Gastrocnemius medialis (tissue), 4 donors: ENCODE data around the gene PALD1. TPM values are rescaled to one million over a fixed set of nuclear protein-coding genes. Genes with fewer than 3 reads are reported as not detected.

Source experiments
- ATAC-seq, 2 donors: fragments of 150-250 bp; one replicate each; pipeline ENCODE4 v1.9.1; 2016
- DNase-seq, 2 donors: peaks; one replicate each; pipeline ENCODE4 v3.0.0-alpha.2; 2019
- H3K27ac ChIP-seq, 4 donors: fragments of 200-600 bp; sonication (generic); 1 replicate in 1 of 4; 2 replicates in 3 of 4; pipeline ENCODE4 v1.5.1; 2016 to 2018; ENCODE audit warnings: mild to moderate bottlenecking in 2 of 4, moderate library complexity in 1 of 4
- H3K27me3 ChIP-seq, 3 donors: fragments of 200-600 bp; sonication (generic) in 2 of 3; 1 replicate in 1 of 3; 2 replicates in 2 of 3; pipeline versions ENCODE4 v1.5.1 to v1.6.0; 2016 to 2019; ENCODE audit warnings: mild to moderate bottlenecking in 1 of 3, moderate library complexity in 1 of 3
- H3K36me3 ChIP-seq, 2 donors: fragments of 200-600 bp; sonication (generic) in 1 of 2; one replicate each; pipeline ENCODE4 v1.5.1; 2017 to 2018
- H3K4me1 ChIP-seq, 2 donors: fragments of 200-600 bp; sonication (generic) in 1 of 2; one replicate each; pipeline ENCODE4 v1.5.1; 2016 to 2017; ENCODE audit warnings: mild to moderate bottlenecking in 2 of 2
- H3K4me3 ChIP-seq, 4 donors: fragments of 200-600 bp; sonication (generic) in 3 of 4; 1 replicate in 1 of 4; 2 replicates in 3 of 4; pipeline ENCODE4 v1.5.1; 2016 to 2019; ENCODE audit warnings: mild to moderate bottlenecking in 2 of 4
- H3K9me3 ChIP-seq, 3 donors: fragments of 200-600 bp; sonication (generic) in 2 of 3; 1 replicate in 1 of 3; 2 replicates in 2 of 3; pipeline ENCODE4 v1.5.1; 2016 to 2019
- POLR2A ChIP-seq, 2 donors: fragments of 450-650 bp; IDR thresholded peaks; one replicate each; pipeline ENCODE4 v1.6.1; 2017; ENCODE audit warnings: antibody characterized with exemption in 2 of 2, mild to moderate bottlenecking in 2 of 2, moderate library complexity in 2 of 2
- in situ Hi-C, 4 donors: fragments of 200-750 bp; cut with MboI; loops; one replicate each; pipeline versions ENCODE4 v1.15.0 to v1.8.0; 2017; ENCODE audit warnings: low sequenced_read_pairs in 4 of 4
- intact Hi-C: fragments of 100-400 bp; cut with DNase I; formaldehyde crosslinking; loops from one replicate; pipeline ENCODE4 v1.15.1; 2023; ENCODE audit warnings: low total_unique reads
- total RNA-seq, 4 donors: library from RNA; depleted of rRNA; stranded (reverse); fragments of >200 nt; gene quantifications; one replicate each; pipeline versions ENCODE4 v1.1.0 to v1.2.3, GENCODE V29; 2016
- TF ChIP-seq, protein P1 (sequence below), 5 experiments: fragments of 450-650 bp in 3 of 5; fragments of 200-600 bp in 2 of 5; sonication (generic) in 2 of 5; IDR thresholded peaks in 4 of 5; conservative IDR thresholded peaks in 1 of 5; 1 replicate in 4 of 5; 2 replicates in 1 of 5; pipeline ENCODE4 v1.5.1; 2016 to 2019; ENCODE audit warnings: antibody characterized with exemption in 5 of 5, mild to moderate bottlenecking in 3 of 5, moderate library complexity in 3 of 5

The PALD1 gene
- total RNA-seq, 4 donors from 2014 or later = 1.4 to 4.1 (median 2.3) TPM

DNA sequence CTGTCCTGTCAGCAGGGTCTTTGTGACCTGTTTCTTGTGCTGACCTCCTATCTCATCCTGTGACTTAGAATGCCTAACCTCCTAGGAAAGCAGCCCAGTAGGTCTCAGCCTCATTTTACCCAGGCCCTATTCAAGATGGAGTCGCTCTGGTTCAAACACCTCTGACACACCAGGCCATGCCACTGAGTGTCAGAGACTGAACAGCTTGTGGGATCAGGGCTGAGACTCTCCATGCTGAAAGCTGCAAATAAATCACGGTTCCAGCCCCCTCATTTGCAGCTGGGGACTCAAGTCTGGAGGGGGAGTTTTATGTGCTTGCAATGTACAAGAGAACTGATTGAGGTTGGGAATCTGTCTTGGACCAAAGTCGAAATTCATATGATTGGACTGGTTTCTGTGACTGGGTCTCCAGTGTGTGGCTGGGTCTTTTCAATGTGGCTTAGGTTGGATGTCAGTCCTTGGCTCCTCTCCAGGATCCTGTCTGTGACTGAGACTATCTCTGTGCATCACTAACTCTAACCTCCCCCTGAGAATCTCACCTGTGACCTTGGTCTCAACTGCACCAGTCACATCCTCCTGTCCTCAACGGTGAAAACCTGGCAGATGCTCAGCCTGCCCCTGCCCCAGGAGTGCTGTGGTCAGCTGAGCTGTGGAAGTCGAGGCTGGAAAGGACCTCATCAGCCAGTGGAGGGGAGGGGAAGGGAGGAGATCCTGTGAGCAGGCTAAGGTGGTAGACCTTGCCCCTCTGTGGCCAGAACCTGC lies 112.3 kb downstream of the PALD1 start:
- no peaks in the 10 kb centered on the region for H3K9me3 ChIP-seq
- intact Hi-C loops (no loop called here), in situ Hi-C loops (no loop called here)
- H3K27me3 ChIP-seq = no peaks in the 10 kb centered on the region
- ATAC-seq = no peak
- no peaks in the 10 kb centered on the region for H3K36me3 ChIP-seq
- TF ChIP-seq, protein P1, sequence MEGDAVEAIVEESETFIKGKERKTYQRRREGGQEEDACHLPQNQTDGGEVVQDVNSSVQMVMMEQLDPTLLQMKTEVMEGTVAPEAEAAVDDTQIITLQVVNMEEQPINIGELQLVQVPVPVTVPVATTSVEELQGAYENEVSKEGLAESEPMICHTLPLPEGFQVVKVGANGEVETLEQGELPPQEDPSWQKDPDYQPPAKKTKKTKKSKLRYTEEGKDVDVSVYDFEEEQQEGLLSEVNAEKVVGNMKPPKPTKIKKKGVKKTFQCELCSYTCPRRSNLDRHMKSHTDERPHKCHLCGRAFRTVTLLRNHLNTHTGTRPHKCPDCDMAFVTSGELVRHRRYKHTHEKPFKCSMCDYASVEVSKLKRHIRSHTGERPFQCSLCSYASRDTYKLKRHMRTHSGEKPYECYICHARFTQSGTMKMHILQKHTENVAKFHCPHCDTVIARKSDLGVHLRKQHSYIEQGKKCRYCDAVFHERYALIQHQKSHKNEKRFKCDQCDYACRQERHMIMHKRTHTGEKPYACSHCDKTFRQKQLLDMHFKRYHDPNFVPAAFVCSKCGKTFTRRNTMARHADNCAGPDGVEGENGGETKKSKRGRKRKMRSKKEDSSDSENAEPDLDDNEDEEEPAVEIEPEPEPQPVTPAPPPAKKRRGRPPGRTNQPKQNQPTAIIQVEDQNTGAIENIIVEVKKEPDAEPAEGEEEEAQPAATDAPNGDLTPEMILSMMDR (IDR thresholded peaks at IDR 0.05 in 4 of 5, conservative IDR thresholded peaks at IDR 0.05 in 1 of 5) = no peak
- no peak for TF ChIP-seq POLR2A (IDR thresholded peaks at IDR 0.05)
- no peak overlapping the region for H3K4me3 ChIP-seq
- no peak overlapping the region for H3K27ac ChIP-seq
- H3K4me1 ChIP-seq = peaks cover 7 to 9% of the 10 kb centered on the region in 2 donors
- no peak for DNase-seq

DNA sequence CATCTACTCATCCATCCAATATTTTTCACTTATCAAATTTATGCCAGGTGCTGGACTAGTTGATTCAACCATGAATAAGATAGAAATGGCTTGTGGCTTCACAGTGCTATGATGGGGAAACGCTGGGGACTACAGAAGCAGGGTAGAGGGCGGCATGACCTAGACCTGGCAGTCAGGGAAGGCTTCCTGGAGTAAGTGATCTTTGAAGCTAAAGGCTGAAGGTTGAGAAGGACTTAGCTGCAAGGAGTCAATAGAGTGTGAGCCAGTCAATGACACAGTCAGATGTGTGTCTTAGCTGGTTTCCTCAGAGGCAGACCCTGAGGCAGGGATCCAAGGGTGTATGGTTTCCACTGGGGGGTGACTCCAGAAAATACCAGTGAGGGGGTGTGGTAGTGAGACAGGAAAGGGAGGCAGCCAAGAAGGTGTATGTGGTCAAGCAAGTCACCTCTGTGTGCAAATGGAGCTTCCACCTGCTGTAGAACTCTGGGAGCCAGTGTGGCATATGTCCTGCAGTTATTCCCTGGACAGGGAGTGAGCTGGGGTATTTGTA lies 113.7 kb downstream of the PALD1 start:
- DNase-seq = no peak
- in situ Hi-C loops = no loop called here
- intact Hi-C loops = no loop called here

GRCh38 chr10:70592746-70593512 lies 114.4 kb downstream of the PALD1 start:
- TF ChIP-seq, protein P1 (IDR thresholded peaks at IDR 0.05 in 4 of 5, conservative IDR thresholded peaks at IDR 0.05 in 1 of 5) = no peak
- no peak for TF ChIP-seq POLR2A (IDR thresholded peaks at IDR 0.05)
- intact Hi-C loops (no loop called here), in situ Hi-C loops (no loop called here)
- ATAC-seq = no peak
- no peak overlapping the region for H3K4me3 ChIP-seq
- H3K27me3 ChIP-seq = no peaks in the 10 kb centered on the region
- H3K36me3 ChIP-seq = no peaks in the 10 kb centered on the region
- H3K9me3 ChIP-seq = no peaks in the 10 kb centered on the region
- no peak overlapping the region for H3K27ac ChIP-seq
- H3K4me1 ChIP-seq = peaks cover 7 to 9% of the 10 kb centered on the region in 2 donors
- DNase-seq = no peak

More for the DNA sequence above, 113.7 kb downstream of the PALD1 start:
- H3K4me3 ChIP-seq = no peak overlapping the region
- H3K27me3 ChIP-seq = no peaks in the 10 kb centered on the region
- no peak for ATAC-seq
- TF ChIP-seq, protein P1 (IDR thresholded peaks at IDR 0.05 in 4 of 5, conservative IDR thresholded peaks at IDR 0.05 in 1 of 5) = no peak
- TF ChIP-seq POLR2A (IDR thresholded peaks at IDR 0.05) = no peak
- no peaks in the 10 kb centered on the region for H3K9me3 ChIP-seq
- H3K27ac ChIP-seq = no peak overlapping the region
- peaks cover 7 to 9% of the 10 kb centered on the region in 2 donors for H3K4me1 ChIP-seq
- no peaks in the 10 kb centered on the region for H3K36me3 ChIP-seq

DNA sequence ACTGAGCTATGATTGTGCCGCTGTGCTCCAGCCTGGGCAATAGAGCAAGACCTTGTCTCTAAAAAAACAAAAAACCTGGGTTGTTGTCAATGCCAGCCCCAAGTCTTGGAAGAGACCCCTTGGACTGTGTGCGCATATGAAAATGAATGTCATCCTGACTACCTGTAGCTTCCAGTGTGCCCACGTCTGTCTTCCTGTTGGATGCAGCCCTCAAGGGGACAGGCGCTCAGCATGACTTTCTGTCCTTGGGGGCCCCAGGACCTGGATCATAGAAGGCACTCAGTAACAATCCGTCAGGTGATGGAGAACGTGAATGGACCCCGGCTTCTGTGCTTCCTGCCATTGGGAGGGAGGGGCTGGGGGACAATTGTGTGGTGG lies 114.9 kb downstream of the PALD1 start:
- Histone ChIP-seq H3K27me3 (no peaks in the 10 kb centered on the region), H3K27ac (no peak overlapping the region), H3K9me3 (no peaks in the 10 kb centered on the region), H3K4me3 (no peak overlapping the region), H3K36me3 (no peaks in the 10 kb centered on the region), H3K4me1 (peaks cover 6 to 9% of the 10 kb centered on the region in 2 donors)
- no peak for ATAC-seq
- intact Hi-C loops = no loop called here
- in situ Hi-C loops = no loop called here
- DNase-seq = no peak
- TF ChIP-seq, protein P1 (IDR thresholded peaks at IDR 0.05 in 4 of 5, conservative IDR thresholded peaks at IDR 0.05 in 1 of 5) = no peak
- TF ChIP-seq POLR2A (IDR thresholded peaks at IDR 0.05) = no peak
